ENCODE data around the gene SPOUT1. TPM values are rescaled to one million over a fixed set of nuclear protein-coding genes. Genes with fewer than 3 reads are reported as not detected.

SPOUT1 gene
- total RNA-seq, 1 donor from 2014 or later: 28.4 TPM

DNA sequence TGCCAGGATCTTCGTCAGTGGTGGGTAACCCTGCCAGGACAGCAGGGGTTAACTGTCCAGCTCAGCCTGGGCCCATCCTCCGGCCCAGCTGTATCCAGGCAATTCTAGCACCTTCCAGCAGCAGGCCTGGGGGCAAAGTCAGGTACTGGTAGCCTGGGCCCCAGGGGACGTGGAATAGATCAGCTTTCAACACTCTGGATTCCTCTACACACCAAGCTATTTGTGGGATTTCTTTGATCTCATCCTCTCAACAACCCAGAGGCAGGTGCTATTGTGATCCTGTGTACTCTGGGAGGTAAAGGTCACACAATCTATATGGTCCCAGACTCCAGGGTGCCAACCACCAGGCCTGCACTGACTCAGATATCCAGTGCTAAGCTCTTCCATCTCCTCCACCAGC is 8.7 kb upstream of the SPOUT1 start:
- no peak for DNase-seq (ENCODE audit: extremely low read depth, low read depth, low spot score)

DNA sequence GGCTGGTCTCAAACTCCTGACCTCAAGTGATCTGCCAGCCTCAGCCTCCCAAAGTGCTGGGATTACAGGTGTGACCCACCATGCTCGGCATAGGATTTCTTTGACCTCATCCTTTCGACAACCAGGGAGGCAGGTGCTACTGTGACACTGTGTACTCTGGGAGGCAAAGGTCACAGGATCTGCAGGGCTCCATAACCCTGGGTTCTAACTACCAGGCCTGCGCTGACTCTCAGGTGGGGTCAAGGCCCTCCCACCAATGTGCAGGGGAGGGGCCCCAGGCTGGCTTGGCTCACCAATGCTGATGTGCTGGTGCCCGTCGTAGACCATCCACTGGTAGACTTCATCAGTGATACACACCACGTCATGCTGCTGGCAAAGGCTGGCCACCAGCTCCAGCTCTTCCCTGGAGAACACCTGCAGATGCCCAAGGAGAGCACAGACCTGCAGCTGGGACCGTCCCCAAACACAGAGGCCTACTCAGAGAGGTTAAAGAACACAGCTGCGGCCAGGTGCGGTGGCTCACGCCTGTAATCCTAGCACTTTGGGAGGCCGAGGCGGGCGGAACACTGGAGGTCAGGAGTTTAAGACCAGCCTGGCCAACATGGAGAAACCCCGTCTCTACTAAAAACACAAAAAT is 7.0 kb upstream of the SPOUT1 start:
- DNase-seq (ENCODE audit: extremely low read depth, low read depth, low spot score): no peak

GRCh38 chr9:128835246-128836210 is 5.9 kb upstream of the SPOUT1 start:
- no peak for DNase-seq (ENCODE audit: extremely low read depth, low read depth, low spot score)

GRCh38 chr9:128833696-128834095 is 4.1 kb upstream of the SPOUT1 start:
- no peak for DNase-seq (ENCODE audit: extremely low read depth, low read depth, low spot score)

DNA sequence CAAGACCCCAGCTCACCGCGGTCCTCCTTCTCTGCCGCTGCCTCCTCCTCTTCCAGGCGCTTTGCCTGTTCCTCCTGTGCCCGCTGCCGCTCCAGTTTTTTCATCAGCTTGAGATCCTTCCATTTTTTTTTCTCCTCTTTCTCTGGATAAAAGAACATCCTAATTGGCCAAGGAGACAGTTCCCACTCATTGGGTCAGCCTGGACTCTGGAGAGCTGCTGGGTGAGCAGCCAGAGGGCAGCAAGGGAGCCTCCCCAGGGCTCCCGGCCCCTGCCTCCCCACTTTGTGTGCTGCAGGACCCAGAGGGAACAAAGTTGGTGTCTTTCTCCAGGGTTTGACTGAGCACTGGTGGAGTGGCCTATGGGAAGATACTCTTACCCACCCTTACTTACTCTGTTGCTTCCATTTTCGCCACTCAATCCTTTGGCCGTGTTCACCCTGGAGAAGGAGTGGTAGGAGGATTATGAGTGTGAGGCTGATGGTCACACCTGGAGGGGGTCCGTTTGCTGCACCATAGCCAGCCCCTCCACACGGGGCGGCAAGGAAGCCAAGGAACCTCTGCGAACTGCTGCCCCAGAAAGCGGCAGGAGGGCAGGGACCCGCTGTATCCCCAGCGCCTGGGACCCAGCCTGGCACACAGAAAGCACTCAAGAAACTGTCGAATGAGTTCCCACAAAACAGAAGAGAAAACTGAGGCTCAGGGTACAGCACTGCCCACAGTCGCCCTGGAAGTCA is 708 bp downstream of the SPOUT1 start:
- no peak for DNase-seq (ENCODE audit: extremely low read depth, low read depth, low spot score)

DNA sequence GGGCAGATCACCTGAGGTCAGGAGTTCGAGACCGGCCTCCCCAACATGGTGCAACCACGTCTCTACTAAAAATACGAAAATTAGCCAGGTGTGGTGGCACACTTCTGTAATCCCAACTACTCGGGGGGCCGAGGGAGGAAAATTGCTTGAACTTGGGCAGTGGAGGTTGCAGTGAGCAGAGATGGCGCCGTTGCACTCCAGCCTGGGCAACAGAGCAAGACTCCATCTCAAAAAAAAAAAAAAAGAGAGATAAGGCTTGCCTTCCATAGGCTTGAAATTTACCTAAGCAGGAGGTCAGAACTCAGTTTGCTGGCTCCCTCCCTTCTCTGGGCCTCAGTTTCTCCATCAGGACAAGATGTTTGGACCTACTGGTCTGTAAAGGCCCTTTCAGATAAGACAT is 1.3 kb downstream of the SPOUT1 start:
- no peak for DNase-seq (ENCODE audit: extremely low read depth, low read depth, low spot score)

- DNase-seq (ENCODE audit: extremely low read depth, low read depth, low spot score): no peak
These were observed 3.5 kb downstream of the SPOUT1 start for GRCh38 chr9:128825923-128826700.

DNA sequence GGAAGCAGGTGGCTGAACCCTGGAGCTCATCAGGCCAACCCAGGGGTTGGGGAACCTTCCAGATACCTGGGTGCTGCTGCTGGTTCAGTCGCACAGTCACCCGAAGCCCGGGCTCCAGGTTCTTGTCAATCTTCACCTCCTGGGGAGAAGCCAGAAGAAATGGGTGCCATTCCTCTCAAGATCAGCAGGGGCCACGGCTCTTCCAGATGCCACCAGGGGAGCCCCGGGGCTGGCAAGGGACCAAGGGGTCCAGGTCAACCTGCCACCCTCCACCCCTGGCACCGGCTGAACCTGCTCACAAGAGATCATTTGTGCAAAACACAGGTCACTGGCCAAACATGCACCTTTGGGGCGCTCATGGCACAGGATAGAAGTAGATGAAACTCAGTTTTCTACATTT is 4.7 kb downstream of the SPOUT1 start:
- no peak for DNase-seq (ENCODE audit: extremely low read depth, low read depth, low spot score)

- no peak for DNase-seq (ENCODE audit: extremely low read depth, low read depth, low spot score)
These were observed 5.6 kb downstream of the SPOUT1 start for GRCh38 chr9:128823903-128824406.

DNA sequence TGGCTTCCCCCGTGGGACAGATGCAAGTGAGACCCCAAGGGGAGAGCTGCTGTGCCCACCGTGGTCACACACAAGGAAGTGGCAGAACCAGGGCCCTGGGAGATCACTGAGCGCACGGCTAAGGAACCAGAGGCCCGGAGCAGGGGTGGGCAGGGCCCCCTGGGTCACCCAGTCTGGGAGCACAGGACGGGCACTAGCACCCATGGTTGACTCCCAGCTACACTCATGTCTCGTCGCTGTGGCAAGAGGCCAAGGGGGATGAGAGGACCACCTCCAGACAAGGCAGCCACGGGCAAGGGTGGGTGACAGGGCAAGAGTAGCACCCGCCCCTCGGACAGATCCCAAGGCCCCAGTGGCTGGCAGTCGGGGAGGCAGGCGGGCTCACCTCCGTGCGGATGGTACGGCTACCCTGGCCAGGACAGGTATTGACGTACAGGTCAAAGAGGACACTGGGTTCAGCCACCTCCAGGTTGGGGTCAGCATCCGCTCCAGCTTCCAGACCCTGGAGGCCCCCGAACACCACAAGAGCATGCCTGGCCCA is 6.2 kb downstream of the SPOUT1 start:
- DNase-seq (ENCODE audit: extremely low read depth, low read depth, low spot score): no peak

DNA sequence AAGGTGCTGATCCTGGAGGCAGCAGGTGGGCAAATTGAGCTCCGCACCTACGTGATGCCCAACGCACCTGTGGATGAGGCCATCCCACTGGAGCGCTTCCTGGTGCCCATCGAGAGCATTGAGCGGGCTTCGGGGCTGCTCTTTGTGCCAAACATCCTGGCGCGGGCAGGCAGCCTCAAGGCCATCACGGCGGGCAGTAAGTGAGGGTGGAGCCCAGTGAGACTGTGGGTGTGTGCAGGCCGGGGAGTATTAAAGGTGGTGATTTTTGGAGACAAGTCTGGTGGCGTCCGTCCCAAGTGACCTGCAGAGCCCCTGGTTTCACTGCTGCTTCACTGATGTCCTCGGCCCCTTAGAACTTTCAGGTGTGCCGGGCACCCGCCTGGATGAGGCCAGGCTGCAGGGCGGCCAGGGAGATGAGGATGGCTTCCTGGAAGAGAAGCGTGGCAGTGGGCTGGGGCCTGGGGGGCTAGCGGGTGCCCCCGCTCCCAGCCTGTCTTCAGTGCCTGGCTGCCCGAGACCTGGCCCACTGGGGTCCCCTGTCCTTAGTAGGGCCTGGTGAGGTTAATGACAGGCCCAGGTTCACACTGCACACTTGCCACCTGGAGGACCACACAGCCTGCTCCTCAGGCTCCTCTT is 7.1 kb downstream of the SPOUT1 start:
- DNase-seq (ENCODE audit: extremely low read depth, low read depth, low spot score): no peak

DNA sequence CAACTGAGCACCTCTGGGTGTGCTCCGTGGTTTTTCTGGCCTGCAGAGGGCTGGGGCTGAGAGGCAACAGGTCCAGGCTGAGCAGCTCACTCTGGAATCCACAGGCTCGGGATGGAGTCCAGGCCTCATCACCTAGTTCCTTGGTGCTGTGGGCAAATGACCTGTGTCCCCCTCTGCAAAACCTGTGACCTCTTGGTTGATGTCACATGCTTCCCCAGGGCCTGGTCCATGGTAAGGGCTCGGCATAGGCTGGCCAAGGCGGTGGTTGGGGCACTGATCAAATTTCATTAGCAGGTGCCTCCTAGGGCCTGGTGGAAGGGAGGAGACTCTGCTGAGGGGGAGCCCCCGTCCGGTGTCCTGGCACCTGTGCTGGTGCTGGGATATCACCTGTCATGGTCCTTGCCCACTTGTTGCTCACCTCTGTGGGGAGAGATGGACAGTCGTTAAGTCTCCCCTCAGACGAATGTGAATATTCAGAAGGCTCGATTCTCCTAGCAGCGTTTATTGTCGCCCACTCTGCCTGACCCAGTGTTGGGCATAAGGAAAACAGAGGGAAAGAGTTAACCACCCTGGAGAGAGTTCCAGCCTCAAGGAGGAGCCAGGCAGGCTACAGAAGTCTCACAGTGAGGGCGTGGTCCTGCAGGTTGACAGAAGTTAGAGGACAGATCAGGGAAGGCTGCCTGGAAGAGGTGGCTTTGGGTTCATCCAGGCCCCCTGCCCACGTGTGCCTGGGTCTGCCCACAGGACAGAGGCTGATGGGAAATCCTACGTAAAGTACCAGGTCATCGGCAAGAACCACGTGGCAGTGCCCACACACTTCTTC is 7.8 kb downstream of the SPOUT1 start:
- DNase-seq (ENCODE audit: extremely low read depth, low read depth, low spot score): no peak

GRCh38 chr9:128820665-128821583 is 8.7 kb downstream of the SPOUT1 start:
- no peak for DNase-seq (ENCODE audit: extremely low read depth, low read depth, low spot score)

DNA sequence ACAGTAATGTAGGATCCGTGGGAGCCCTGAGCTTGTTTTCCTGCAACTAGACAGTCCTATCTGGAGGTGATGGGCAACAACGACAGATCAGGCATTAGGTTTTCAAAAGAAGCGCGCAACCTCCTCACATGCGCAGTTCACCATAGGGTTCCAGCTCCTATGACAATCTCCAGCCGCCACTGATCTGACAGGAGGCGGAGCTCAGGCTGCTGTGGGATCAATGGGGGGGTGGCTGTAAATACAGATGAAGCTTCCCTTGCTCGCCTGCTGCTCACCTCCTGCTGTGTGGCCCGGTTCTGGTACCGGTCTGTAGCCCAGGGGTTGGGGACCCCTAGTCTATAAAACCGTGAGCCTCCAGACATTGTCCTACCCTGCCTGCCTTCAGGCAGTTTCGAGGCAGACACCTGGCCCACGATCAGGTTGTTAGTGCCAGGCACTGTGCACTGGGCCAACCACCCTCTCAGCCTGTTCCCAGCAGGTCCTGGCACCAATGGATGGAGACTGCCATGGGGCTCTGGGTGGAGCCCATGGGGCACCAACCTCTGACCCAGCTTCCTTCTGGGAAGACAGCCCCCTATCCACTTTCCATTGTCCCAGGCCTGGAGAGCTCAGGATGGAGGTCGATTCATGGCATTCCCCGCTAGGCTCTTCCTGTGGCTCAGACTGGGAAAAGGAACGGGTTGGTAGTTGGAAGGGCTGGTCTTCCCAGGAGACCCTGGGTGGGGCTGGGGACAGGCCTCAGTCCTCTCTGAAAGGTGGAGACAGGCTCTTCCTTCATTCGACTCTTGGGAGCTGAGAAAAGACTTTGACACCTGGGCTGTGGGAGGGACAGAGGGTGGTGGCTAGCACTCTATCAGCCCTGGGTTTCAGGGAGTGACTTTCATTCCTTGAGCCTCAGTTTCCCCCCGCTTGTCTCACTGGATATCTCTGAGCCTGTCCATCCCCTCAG is 9.6 kb downstream of the SPOUT1 start:
- no peak for DNase-seq (ENCODE audit: extremely low read depth, low read depth, low spot score)

DNA sequence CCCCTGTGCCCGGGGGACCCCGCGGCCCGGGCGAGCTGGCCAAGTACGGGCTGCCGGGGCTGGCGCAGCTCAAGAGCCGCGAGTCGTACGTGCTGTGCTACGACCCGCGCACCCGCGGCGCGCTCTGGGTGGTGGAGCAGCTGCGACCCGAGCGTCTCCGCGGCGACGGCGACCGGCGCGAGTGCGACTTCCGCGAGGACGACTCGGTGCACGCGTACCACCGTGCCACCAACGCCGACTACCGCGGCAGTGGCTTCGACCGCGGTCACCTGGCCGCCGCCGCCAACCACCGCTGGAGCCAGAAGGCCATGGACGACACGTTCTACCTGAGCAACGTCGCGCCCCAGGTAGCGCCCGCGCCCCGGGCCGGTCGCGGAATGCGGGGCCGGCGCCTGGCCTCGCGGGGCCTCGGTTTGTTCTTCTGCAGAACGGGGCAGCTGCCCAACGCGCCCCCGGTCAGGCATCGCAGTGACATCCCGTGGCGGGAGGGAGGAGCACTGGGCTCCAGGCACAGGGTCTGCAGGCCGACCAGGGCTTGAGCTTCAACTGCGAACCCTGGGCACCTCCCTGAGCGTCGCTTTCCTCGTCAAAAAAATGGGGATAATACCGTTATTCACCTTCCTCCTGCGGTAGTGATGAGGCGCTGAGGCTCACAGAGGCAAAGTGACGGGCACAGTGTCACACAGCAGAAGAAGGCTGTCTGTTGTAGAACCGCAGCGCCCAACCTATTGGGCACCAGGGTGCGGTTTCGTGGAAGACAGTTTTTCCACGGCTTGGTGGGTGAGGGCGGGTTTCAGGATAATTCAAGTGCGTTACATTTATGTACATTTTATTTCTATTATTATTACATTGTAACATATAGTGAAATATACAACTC is 10.5 kb downstream of the SPOUT1 start:
- no peak for DNase-seq (ENCODE audit: extremely low read depth, low read depth, low spot score)
